ENCODE measurements around the gene EPG5. TPM values are rescaled to one million over a fixed set of nuclear protein-coding genes. Genes with fewer than 3 reads are reported as not detected.

Gene EPG5
- total and polyA plus RNA-seq, 9 of the 15 experiments (the other 6 are each of a cell fraction or from before 2014, with no cell fraction given) = 1.3 to 10.7 (median 5.2) TPM

DNA sequence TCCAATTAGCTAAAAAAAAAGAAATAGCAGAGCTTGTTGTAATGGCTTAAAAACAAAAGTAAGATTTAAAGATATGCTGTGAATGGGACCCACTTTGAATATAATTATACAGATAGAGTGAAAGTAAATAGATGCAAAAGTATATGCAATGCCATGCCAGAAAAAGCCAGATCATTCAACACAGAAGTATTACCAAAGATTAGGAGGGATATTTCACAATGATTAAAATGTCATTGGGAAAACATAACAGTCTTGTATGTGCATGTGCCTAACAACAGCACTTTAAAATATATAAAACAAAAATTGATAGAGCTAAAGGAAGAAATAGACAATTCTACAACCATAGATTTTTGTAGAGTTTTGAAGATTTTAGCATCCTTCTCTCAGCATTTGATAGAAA lies 161.6 kb downstream of the EPG5 start:
- H3K9ac ChIP-seq (ENCODE audit: insufficient read depth in 1 of 2, low read depth in 2 of 2, low read length in 2 of 2) = no peak overlapping the region
- no peak for FAIRE-seq
- no peaks in the 10 kb centered on the region for H4K20me1 ChIP-seq (replicated peaks; ENCODE audit: control insufficient read depth, insufficient read depth, low read length)
- no peak overlapping the region for H3K27ac ChIP-seq (ENCODE audit: extremely low read depth, low read depth, low read length)
- in situ Hi-C loops (cut with MboI) (no loop called here), intact Hi-C loops (cut with micrococcal nuclease) (no loop called here)
- ChIA-PET POLR2A (no interaction called here), CTCF (ENCODE audit: low intra/inter-chr PET ratio) (no interaction called here)
- TF ChIP-seq RBM22 (IDR thresholded peaks at IDR 0.05; ENCODE audit: low read depth, low read length, poor library complexity, severe bottlenecking) = no peak
- no peak for TF ChIP-seq KLF13 (tag; IDR thresholded peaks at IDR 0.05; ENCODE audit: borderline replicate concordance, low read depth)
- TF ChIP-seq ATF7 (IDR thresholded peaks at IDR 0.05) = no peak
- no peak for TF ChIP-seq PRMT5 (CRISPR knock-in tag; IDR thresholded peaks at IDR 0.05)
- TF ChIP-seq ZNF699 (CRISPR knock-in tag; IDR thresholded peaks at IDR 0.05; ENCODE audit: insufficient replicate concordance) = no peak
- TF ChIP-seq TAF7 (tag; IDR thresholded peaks at IDR 0.05) = no peak
- TF ChIP-seq ETV5 (CRISPR knock-in tag; IDR thresholded peaks at IDR 0.05; ENCODE audit: low read depth) = no peak
- no peak for TF ChIP-seq ZNF584 (CRISPR knock-in tag; IDR thresholded peaks at IDR 0.05; ENCODE audit: low read depth)
- TF ChIP-seq PPARD (CRISPR knock-in tag; IDR thresholded peaks at IDR 0.05) = no peak
- TF ChIP-seq, protein P1, sequence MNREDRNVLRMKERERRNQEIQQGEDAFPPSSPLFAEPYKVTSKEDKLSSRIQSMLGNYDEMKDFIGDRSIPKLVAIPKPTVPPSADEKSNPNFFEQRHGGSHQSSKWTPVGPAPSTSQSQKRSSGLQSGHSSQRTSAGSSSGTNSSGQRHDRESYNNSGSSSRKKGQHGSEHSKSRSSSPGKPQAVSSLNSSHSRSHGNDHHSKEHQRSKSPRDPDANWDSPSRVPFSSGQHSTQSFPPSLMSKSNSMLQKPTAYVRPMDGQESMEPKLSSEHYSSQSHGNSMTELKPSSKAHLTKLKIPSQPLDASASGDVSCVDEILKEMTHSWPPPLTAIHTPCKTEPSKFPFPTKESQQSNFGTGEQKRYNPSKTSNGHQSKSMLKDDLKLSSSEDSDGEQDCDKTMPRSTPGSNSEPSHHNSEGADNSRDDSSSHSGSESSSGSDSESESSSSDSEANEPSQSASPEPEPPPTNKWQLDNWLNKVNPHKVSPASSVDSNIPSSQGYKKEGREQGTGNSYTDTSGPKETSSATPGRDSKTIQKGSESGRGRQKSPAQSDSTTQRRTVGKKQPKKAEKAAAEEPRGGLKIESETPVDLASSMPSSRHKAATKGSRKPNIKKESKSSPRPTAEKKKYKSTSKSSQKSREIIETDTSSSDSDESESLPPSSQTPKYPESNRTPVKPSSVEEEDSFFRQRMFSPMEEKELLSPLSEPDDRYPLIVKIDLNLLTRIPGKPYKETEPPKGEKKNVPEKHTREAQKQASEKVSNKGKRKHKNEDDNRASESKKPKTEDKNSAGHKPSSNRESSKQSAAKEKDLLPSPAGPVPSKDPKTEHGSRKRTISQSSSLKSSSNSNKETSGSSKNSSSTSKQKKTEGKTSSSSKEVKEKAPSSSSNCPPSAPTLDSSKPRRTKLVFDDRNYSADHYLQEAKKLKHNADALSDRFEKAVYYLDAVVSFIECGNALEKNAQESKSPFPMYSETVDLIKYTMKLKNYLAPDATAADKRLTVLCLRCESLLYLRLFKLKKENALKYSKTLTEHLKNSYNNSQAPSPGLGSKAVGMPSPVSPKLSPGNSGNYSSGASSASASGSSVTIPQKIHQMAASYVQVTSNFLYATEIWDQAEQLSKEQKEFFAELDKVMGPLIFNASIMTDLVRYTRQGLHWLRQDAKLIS (CRISPR knock-in tag; IDR thresholded peaks at IDR 0.05) = no peak
- TF ChIP-seq ESRRA (IDR thresholded peaks at IDR 0.05; ENCODE audit: borderline replicate concordance, low read depth) = no peak
- TF ChIP-seq HDAC6 (IDR thresholded peaks at IDR 0.05; ENCODE audit: low read depth, low read length) = no peak
- no peak for TF ChIP-seq NFATC3 (IDR thresholded peaks at IDR 0.05)
- no peaks in the 10 kb centered on the region for H3K27me3 ChIP-seq (ENCODE audit: control insufficient read depth in 2 of 2, insufficient read depth in 2 of 2, low read length in 2 of 2)
- no peak overlapping the region for H2AFZ ChIP-seq (ENCODE audit: low read depth, low read length)
- no peak for ATAC-seq
- BruUV-seq (replicated peaks) = no TSS peak
- no peak overlapping the region for H3K4me2 ChIP-seq (ENCODE audit: insufficient read depth, low read length)
- H3K9me1 ChIP-seq (ENCODE audit: control insufficient read depth, insufficient read depth, low read length) = no peaks in the 10 kb centered on the region
- H3K36me3 ChIP-seq (ENCODE audit: control insufficient read depth, insufficient read depth, low read length) = no peaks in the 10 kb centered on the region
- no peak overlapping the region for H3K4me3 ChIP-seq
- H3K4me1 ChIP-seq (replicated peaks in 1 of 2; ENCODE audit: control insufficient read depth in 2 of 2, insufficient read depth in 2 of 2, low read length in 2 of 2) = no peaks in the 10 kb centered on the region
- no peak for DNase-seq (ENCODE audit: extremely low read depth in 1 of 4, low spot score in 3 of 4)
- H3K79me2 ChIP-seq (ENCODE audit: control insufficient read depth, insufficient read depth, low read length) = no peaks in the 10 kb centered on the region
- H3K9me3 ChIP-seq (replicated peaks; ENCODE audit: control insufficient read depth, insufficient read depth, low read depth, low read length) = no peaks in the 10 kb centered on the region
